Gastrocnemius medialis (tissue), 4 donors: ENCODE data around the gene ATP10A.

Experiments used
- POLR2A ChIP-seq, 2 donors: fragments of 450-650 bp; IDR thresholded peaks; one replicate each; pipeline ENCODE4 v1.6.1; 2017; ENCODE audit warnings: antibody characterized with exemption in 2 of 2, mild to moderate bottlenecking in 2 of 2, moderate library complexity in 2 of 2
- TF ChIP-seq, protein P1 (sequence below), 5 experiments: fragments of 450-650 bp in 3 of 5; fragments of 200-600 bp in 2 of 5; sonication (generic) in 2 of 5; IDR thresholded peaks in 4 of 5; conservative IDR thresholded peaks in 1 of 5; 1 replicate in 4 of 5; 2 replicates in 1 of 5; pipeline ENCODE4 v1.5.1; 2016 to 2019; ENCODE audit warnings: antibody characterized with exemption in 5 of 5, mild to moderate bottlenecking in 3 of 5, moderate library complexity in 3 of 5

DNA sequence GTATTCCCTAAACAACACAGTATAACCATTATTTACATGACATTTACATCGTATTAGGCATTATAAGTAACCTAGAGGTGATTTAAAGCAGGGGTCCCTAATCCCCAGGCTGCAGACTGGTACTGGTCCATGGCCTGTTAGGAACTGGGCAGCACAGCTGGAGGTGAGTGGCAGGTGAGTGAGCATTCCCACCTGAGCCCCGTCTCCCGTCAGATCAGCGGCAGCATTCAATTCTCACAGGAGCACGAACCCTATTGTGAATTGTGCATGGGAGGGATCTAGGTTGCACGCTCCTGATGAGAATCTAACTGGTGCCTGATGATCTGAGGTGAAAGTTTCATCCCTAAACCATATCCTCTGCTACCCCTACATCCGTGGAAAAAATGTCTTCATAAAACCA, 138.2 kb downstream of the ATP10A start:
- TF ChIP-seq, protein P1, sequence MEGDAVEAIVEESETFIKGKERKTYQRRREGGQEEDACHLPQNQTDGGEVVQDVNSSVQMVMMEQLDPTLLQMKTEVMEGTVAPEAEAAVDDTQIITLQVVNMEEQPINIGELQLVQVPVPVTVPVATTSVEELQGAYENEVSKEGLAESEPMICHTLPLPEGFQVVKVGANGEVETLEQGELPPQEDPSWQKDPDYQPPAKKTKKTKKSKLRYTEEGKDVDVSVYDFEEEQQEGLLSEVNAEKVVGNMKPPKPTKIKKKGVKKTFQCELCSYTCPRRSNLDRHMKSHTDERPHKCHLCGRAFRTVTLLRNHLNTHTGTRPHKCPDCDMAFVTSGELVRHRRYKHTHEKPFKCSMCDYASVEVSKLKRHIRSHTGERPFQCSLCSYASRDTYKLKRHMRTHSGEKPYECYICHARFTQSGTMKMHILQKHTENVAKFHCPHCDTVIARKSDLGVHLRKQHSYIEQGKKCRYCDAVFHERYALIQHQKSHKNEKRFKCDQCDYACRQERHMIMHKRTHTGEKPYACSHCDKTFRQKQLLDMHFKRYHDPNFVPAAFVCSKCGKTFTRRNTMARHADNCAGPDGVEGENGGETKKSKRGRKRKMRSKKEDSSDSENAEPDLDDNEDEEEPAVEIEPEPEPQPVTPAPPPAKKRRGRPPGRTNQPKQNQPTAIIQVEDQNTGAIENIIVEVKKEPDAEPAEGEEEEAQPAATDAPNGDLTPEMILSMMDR (IDR thresholded peaks at IDR 0.05 in 4 of 5, conservative IDR thresholded peaks at IDR 0.05 in 1 of 5) = no peak
- no peak for TF ChIP-seq POLR2A (IDR thresholded peaks at IDR 0.05)
